Adrenal gland (tissue), 12 donors: Measurements from ENCODE around the gene CTCFL. TPM values are rescaled to one million over a fixed set of nuclear protein-coding genes. Genes with fewer than 3 reads are reported as not detected.

Experiments used
- DNase-seq, 7 donors: peaks; one replicate each; pipeline ENCODE4 v3.0.0-alpha.2; 2019 to 2020
- H3K27ac ChIP-seq, 5 donors: fragments of 200-600 bp; sonication (generic) in 4 of 5; 1 replicate in 3 of 5; 2 replicates in 2 of 5; pipeline versions ENCODE4 v1.5.1 to v1.8.0; 2016 to 2020; ENCODE audit warnings: mild to moderate bottlenecking in 1 of 5
- H3K27me3 ChIP-seq: fragments of 200-600 bp; 2 replicates; pipeline ENCODE4 v1.8.0; 2021
- H3K36me3 ChIP-seq, 2 donors: fragments of 200-600 bp; replicated peaks in 1 of 2; 1 replicate in 1 of 2; 2 replicates in 1 of 2; pipeline versions ENCODE4 v1.5.1 to v1.8.0; 2018 to 2022
- H3K4me1 ChIP-seq, 2 donors: fragments of 200-600 bp; replicated peaks in 1 of 2; 1 replicate in 1 of 2; 2 replicates in 1 of 2; pipeline versions ENCODE4 v1.5.1 to v1.8.0; 2018 to 2021
- H3K4me3 ChIP-seq, 4 donors: fragments of 200-600 bp; sonication (generic) in 3 of 4; one replicate each; pipeline ENCODE4 v1.5.1; 2016 to 2018
- H3K9me3 ChIP-seq, 3 donors: fragments of 200-600 bp; sonication (generic) in 1 of 3; replicated peaks in 1 of 3; 1 replicate in 2 of 3; 2 replicates in 1 of 3; pipeline versions ENCODE4 v1.5.1 to v1.8.0; 2016 to 2021
- CTCF ChIP-seq, 6 experiments: fragments of 450-650 bp in 4 of 6; fragments of 200-600 bp in 2 of 6; sonication (generic) in 1 of 6; IDR thresholded peaks; 1 replicate in 5 of 6; 2 replicates in 1 of 6; pipeline versions ENCODE4 v1.5.1 to v1.8.0; 2016 to 2021; ENCODE audit warnings: antibody characterized with exemption in 6 of 6, mild to moderate bottlenecking in 2 of 6, moderate library complexity in 1 of 6
- POLR2A ChIP-seq, 2 donors: fragments of 450-650 bp; IDR thresholded peaks; one replicate each; pipeline ENCODE4 v1.6.1; 2017; ENCODE audit warnings: antibody characterized with exemption in 2 of 2, mild to moderate bottlenecking in 2 of 2, moderate library complexity in 1 of 2
- WGBS, 4 donors: extraction: QIAGEN DNeasy Blood & Tissue Kit in 2 of 4; methylation state at CpG; one replicate each; pipeline versions ENCODE4 v1.1.5 to v1.1.7; 2013 to 2017; 5-methylcytosine and 5-hydroxymethylcytosine counted together
- intact Hi-C, 2 donors: fragments of 100-400 bp; cut with DNase I; formaldehyde crosslinking; loops; one replicate each; pipeline versions ENCODE4 v1.14.1 to v1.15.0; 2022 to 2023
- polyA plus RNA-seq, 3 donors: library from polyadenylated mRNA; stranded (reverse); fragments of 200-250 nt in 2 of 3; fragments of 350-450 nt in 1 of 3; fragmentation: Illumina TruSeq in 1 of 3; extraction: RNeasy Lipid Tissue Mini Kit (QIAGEN cat#74804) in 1 of 3; gene quantifications; one replicate each; pipeline ENCODE4 v1.2.3, GENCODE V29; 2013 to 2014
- total RNA-seq, 9 donors: library from RNA; depleted of rRNA in 4 of 9; stranded (reverse); fragments of >200 nt in 4 of 9; fragments of 120-200 nt in 1 of 9; fragmentation: NEBNext Ultra II Directional in 1 of 9; extraction: Animal tissue kit (Norgen Biotek cat#: 25700) in 1 of 9; gene quantifications; one replicate each; pipeline versions ENCODE4 v1.1.0 to v1.2.4, GENCODE V29; 2013 to 2023
- donor health status: healthy with polysubstance abuse.
- donor health status: Bipolar disorder and iron deficiency.
- donor health status: DM: yes; HTN: yes; CAD: no.
- donor health status: DM: no; HTN: no; CAD: no.
- donor health status: DM: no; HTN: no; CAD: no.
- donor health status: DM: yes; HTN: yes; CAD: no.

The CTCFL gene
- total and polyA plus RNA-seq, 12 donors: 0.08 to 0.27 (median 0.14) TPM; not detected in 9

GRCh38 chr20:57460781-57461465 is 64.0 kb downstream of the CTCFL start:
- no peak overlapping the region for H3K4me3 ChIP-seq
- no peak for DNase-seq
- H3K4me1 ChIP-seq: no peaks in the 10 kb centered on the region
- no peak overlapping the region for H3K27ac ChIP-seq
- no peaks in the 10 kb centered on the region for H3K36me3 ChIP-seq
- no peaks in the 10 kb centered on the region for H3K9me3 ChIP-seq
- no peaks in the 10 kb centered on the region for H3K27me3 ChIP-seq
- TF ChIP-seq POLR2A (IDR thresholded peaks at IDR 0.05) (no peak), CTCF (IDR thresholded peaks at IDR 0.05) (no peak)
- WGBS, 4 donors: 75 to 89% (median 87%) methylated on average over 8 to 15 of the region's 15 CpGs
- intact Hi-C loops: no loop called here

GRCh38 chr20:57459897-57460296 is 65.0 kb downstream of the CTCFL start:
- TF ChIP-seq CTCF (IDR thresholded peaks at IDR 0.05) (no peak), POLR2A (IDR thresholded peaks at IDR 0.05) (no peak)
- no peaks in the 10 kb centered on the region for H3K4me1 ChIP-seq
- no peaks in the 10 kb centered on the region for H3K27me3 ChIP-seq
- no peak for DNase-seq
- intact Hi-C loops: no loop called here
- H3K4me3 ChIP-seq: no peak overlapping the region
- WGBS, 4 donors: 80 to 84% (median 80%) methylated on average over 4 to 5 of the region's 5 CpGs
- no peaks in the 10 kb centered on the region for H3K9me3 ChIP-seq
- no peak overlapping the region for H3K27ac ChIP-seq
- H3K36me3 ChIP-seq: no peaks in the 10 kb centered on the region

GRCh38 chr20:57459278-57459677 is 65.7 kb downstream of the CTCFL start:
- no peaks in the 10 kb centered on the region for H3K4me1 ChIP-seq
- no peaks in the 10 kb centered on the region for H3K9me3 ChIP-seq
- no peaks in the 10 kb centered on the region for H3K36me3 ChIP-seq
- H3K4me3 ChIP-seq: no peak overlapping the region
- intact Hi-C loops: no loop called here
- no peak for DNase-seq
- H3K27me3 ChIP-seq: no peaks in the 10 kb centered on the region
- H3K27ac ChIP-seq: no peak overlapping the region
- 72 to 85% (median 73%) methylated on average over 5 of the region's 5 CpGs for WGBS, 4 donors
- TF ChIP-seq CTCF (IDR thresholded peaks at IDR 0.05) (no peak), POLR2A (IDR thresholded peaks at IDR 0.05) (no peak)

DNA sequence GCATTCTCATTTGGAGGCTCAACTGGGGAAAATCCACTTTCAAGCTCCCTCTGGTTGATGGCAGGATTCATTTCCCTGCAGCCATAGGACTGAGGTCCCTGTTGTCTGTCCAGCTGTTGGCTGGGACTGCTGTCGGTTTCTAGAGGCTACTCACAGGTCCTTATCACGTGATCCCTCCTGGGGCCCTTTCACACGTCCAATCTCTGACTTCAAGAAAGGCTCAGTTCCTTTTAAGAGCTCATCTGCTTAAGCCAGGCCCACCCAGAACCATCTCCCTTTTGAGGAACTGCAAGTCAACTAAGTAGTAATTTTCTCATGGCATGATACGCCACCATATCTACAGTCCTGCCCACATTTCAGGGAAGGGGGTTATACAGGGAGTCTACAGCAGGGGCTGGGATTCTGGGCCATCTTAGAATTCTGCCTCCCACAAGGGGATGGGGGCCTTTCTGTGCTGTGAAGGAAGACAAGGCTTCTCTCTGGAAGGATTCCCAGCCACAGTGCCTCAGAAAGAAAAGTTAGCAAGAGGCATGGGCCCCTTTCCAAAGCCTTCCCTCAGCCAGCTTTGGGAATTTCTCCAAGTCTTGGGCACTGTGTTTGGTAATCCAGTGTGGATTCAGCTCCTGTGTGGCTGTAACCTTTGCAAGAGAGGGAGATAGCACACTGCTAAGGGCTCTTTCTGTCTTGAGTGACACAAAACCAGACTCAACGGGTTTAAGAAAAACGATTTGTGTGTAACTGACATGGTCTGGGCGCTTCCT is 66.4 kb downstream of the CTCFL start:
- H3K9me3 ChIP-seq: no peaks in the 10 kb centered on the region
- TF ChIP-seq CTCF (IDR thresholded peaks at IDR 0.05): no peak
- no peak for TF ChIP-seq POLR2A (IDR thresholded peaks at IDR 0.05)
- 57 to 69% (median 65%) methylated on average over 7 of the region's 7 CpGs for WGBS, 4 donors
- peak; percentile 51 to 75 (median 63) for DNase-seq
- no peak overlapping the region for H3K27ac ChIP-seq
- intact Hi-C loops: no loop called here
- H3K36me3 ChIP-seq: no peaks in the 10 kb centered on the region
- no peak overlapping the region for H3K4me3 ChIP-seq
- H3K4me1 ChIP-seq: no peaks in the 10 kb centered on the region
- no peaks in the 10 kb centered on the region for H3K27me3 ChIP-seq
